NCI-H82 treated with DMSO at 0.1 percent for 48 hours (cell line): ENCODE measurements around the gene HDAC5.
"Not testable (repeated sequence)": the region's sequence is repeated elsewhere in the genome, so short reads cannot be mapped to it uniquely, and the experiment has no call there.

Experiments used
- DNase-seq: peaks from one replicate; lab custom pipeline; 2025; ENCODE audit not compliant: unreplicated experiment; lab: John Stamatoyannopoulos, UW

HDAC5 gene

GRCh38 chr17:44133918-44134476, 10.6 kb upstream of the HDAC5 start:
- DNase-seq, result no peak

DNA sequence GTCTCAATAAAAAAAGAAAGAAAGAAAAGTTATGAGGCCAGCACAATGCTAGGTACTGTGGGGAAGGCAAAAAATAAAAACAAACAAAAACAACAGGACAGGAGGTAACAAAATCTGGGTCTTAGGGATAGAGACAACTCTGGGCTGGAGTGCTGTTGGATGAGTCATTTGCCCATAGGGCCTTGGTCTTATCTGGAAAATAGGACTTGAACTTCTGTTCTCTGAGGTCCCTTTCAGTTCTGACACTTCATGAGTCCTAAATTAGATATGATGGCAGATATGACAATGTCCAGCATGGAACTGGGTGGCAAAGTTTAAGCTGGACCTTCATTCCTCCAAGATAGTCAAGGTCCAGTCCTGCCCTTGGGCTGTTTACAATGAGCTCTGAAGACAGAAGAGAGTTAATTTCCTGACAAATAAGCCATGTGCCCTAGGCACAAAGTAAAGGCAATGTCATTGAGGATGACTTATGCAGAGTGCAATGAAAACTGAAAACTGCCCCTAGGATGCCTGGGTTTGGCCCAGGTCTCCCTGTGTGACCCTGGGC, 8.9 kb upstream of the HDAC5 start:
- DNase-seq, result no peak

DNA sequence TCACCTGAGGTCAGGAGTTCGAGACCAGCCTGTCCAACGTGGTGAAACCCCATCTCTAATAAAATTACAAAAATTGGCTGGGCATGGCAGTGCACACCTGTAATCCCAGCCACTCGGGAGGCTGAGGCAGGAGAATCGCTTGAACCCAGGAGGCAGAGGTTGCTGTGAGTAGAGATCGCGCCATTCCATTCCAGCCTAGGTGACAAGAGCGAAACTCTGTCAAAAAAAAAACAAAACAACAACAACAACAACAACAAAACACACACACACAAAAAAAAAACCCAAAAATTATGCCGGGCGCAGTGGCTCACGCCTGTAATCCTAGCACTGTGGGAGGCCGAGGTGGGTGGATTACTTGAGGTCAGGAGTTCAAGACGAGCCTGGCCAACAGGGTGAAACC, 7.9 kb upstream of the HDAC5 start:
- not testable (repeated sequence) for DNase-seq

DNA sequence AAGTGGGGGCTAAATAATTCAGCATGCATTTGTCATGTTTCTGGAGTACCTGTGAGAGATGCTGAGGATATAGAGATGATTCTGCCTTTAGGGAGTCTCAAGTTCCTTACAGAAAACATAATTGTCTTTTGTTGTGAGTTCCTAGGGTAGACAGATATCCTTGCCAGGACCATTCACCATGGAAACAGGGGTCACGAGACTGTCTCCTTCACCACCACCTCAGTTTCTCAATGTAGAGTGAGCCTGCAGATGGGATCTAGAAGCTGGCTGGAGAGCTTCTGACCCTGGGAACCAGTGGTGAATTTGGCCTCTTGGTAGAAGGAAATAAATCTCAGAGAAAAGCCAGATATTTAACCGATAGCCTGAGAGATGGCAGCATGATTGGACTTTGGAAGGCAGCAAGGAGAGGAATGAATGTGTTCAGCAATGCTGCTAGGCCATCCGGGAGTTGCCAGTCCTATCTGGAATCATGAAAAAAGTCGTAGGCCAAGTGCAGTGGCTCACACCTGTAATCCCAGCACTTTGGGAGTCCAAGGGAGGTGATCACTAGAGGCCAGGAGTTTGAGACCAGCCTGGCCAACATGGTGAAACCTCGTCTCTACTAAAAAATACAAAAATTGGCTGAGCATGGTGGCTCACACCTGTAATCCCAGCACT, 7.4 kb upstream of the HDAC5 start:
- DNase-seq, result no peak

DNA sequence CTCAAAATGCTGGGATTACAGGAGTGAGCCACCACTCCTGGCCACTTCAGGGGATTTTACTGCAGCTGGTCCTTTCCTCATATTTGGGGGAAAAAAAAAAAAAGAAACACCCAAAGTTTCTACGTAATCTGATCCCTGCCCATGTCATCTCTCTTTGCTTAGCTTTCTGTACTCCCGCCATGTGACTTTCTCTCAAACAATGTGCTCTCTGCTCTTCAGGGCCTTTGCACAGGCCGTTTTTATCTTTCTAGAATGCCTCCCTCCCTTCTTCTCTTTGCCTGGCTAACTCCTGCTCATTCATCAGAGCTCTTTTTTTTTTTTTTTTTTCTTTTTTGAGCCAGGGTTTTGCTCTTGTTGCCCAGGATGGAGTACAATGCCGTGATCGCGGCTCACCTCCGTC, 4.9 kb upstream of the HDAC5 start:
- no peak for DNase-seq

GRCh38 chr17:44124118-44124438, 637 bp upstream of the HDAC5 start:
- DNase-seq, result no peak

DNA sequence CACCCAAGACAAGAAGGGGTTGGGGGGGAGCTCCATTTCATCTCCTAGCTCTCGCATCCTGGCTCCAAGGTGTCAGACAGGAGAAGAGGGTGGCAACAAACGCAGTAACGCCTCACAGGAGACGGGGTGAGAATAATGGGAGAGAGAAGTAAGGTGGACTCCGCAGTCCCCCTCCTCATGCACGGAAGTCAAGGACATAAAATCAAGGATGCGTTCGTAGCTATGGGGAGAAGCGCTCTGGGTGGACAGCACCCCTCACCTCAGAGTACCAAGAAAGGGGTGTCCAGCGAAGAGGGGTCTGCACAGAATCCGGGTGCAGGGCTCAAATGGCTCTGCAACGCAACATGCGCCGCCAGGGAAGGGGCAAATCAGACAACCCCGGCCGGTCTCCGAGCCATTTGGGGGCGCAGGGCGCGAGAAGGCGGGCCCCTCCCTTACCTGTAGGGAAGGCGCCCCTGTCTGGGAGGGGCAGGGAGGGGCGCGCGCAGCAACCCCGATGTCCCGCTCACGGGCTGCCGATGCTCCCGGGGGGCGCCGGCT, 555 bp downstream of the HDAC5 start:
- DNase-seq, result no peak

GRCh38 chr17:44121997-44122815, 1.2 kb downstream of the HDAC5 start:
- no peak for DNase-seq

DNA sequence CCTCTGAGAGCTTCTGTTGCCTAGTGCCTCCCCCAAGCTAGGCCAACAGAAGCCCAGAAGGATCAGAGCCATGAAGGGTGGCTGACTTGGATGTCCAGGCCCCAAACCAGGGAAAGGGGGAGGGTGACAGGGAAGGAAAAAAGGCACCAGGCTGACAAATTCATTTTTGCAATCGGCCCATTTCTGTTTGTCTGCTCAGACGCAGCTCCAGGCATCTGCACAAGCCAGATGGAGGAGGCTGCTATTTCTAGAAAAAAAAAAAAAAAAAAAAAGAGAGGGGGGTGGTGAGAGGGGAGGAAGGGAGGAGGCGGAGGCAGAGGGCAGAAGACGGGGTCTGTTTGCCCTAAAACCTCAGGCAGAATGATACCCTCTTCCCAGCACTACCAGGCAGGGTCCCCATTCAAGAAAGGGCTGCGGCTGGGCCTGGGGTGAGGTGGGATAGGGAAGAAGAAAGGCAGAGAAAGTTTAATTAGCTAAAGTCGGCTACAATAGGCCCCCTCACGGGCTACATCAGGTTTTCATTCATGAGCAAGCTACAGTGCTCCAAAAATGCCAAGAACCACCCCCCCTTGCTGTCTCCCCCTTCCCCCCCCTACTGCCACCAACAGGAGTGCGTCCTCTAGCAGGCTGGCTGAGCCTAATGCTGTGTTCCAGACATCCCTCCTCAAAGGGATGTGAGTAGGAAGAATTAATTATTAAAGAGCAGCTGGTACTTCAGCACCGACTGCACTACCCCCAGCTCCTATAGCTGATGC, 2.4 kb downstream of the HDAC5 start:
- DNase-seq, result peak; percentile 46

DNA sequence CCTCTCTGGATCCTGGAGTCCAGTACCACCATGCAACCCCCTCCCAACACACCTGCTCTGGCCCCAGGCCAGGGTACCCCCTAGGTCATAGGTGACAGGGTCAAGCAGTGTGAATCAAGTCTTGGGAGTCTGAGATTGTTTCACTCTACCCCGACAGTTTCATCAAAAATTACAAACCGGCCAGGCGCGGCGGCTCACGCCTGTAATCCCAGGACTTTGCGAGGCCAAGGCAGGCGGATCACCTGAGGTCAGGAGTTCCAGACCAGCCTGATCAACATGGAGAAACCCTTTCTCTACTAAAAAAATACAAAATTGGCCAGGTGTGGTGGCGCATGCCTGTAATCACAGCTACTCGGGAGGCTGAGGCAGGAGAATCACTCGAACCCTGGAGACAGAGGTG, 3.2 kb downstream of the HDAC5 start:
- DNase-seq, result not testable (repeated sequence)

- no peak for DNase-seq
Observed at GRCh38 chr17:44119798-44120197, 3.6 kb downstream of the HDAC5 start.

DNA sequence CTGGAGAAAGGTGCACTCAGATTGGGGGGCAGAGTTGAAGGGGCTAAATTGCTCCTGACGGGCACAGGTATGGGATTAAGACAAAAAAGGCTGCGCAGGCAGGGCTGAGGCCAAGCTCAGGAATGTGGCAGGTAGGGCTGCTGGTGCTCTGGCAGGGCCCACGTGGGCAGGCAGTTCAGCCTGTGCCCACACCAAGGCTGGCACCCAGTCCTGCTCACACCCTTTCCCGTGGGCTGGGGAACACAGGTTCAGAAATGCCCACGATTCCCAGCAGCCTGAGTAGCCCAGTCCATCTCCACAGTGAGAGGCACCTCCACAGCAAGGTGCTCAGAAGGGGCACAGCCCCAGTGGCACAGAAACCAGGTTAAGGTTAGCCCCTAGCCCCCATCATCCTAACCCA, 4.4 kb downstream of the HDAC5 start:
- DNase-seq, result no peak

DNA sequence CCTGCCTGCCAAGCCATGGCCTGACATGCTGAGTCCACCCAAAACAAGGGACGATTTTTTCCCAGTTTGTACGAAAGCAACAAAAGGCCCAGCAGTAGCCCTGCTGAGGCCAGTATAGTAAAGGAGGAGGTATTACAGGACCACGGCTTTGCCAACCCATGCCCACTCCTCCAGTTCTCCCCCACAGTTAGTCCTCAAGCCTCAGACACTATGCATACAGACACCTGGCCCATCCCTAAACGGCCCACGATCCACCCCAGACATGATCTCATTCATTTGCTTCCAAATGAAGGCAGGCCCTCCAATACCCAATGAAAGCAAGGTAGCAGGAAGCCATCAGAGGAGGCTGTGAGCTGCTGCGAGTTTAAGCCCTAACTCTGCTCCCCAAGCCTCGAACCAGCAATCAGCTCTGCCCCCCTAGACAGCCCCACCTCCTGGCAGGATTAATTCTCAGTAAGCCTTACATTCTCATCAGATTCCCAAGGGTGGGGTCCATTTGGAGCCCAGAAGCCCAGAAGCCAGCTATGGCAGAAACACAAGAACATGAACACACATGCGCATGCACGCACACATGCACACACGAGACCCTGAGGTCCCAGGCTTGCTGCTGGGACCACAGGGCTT, 4.9 kb downstream of the HDAC5 start:
- DNase-seq, result no peak

DNA sequence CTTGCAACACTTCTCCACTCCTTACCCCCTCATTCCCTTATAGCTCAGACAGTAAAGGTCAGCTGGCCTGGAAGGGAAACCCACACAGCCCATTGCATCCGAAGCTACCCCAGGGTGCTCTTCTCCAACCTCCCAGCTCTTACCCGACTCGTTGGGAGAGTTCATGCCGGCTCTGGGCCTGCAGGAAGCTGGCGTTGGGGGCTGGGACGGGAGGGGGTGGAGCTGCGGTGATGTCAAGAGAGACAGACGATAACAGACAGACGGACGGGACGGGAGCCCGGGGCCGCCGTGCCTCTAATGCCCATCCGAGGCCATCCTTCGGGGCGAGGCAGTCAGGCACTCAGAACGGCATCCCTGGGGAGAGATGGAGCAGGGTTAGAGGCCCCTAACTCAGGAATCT, 6.1 kb downstream of the HDAC5 start:
- no peak for DNase-seq

GRCh38 chr17:44115585-44116415, 7.6 kb downstream of the HDAC5 start:
- no peak for DNase-seq

DNA sequence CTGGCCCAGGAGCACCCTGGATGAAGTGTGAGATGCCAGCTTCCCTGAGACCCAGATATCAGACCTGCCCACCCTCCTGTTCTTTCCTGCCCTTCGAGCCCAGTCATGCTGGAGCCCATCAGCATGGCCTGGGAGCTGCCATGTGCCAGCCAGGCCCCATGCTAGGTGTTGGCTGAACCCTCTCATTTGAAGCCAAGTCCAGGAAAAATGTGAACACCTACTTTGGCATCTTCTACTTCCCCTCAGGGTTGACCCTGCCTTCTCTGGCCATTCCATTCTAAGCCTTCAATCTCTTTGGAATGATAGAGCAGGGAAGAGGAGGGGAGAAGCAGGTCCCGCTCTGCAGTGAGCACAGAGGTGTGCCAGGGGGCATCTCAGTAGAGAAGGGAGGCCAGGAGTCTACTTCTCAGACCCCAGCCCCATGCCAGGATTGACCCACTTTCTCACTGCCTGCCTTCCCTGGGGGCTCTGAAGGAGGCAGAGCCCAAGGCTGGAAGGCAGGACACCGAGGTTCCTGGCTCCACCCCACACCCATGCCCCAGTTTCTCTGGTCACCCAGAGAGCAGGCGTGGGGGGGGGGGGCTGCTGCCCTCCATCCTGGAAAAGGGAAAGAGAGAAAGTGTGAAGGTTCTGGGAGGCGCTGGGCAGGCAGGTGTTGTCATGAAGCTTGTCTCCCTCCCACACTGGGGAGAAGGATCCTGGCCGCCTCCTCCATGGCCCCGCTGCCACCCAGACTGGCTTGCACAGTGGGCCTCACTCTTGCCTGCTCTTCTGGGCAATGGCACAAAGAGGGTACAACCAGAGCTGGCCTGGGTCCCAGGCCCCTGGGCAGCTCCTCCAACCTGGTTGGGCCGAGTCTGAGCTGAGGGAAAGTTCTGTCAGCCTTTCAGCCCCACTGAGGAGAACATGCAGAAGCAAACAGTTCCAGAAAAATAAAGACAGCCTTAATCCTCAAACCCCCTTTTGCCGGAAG, 9.3 kb downstream of the HDAC5 start:
- no peak for DNase-seq

DNA sequence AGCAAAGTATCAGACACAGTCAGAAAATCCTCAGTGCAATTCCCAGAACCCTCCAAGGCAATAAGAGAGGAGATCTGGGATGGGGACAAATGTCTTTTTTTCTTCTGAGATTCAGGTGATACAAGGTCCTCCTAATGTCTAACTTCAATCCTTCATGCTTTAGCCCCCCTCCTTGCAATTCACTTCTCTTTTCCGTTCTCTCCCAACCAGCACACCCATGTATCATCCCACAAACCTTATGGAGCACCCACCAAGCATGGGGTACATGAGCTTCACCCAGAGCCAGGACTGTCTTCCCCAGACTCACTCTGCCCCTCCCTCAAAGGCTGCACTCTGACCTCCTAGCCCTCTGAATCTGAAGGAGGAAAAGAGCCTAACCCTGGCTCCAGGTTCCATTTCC, 10.1 kb downstream of the HDAC5 start:
- no peak for DNase-seq
